Testis (tissue), 3 donors: Measurements from ENCODE around the gene DAND5. TPM values are rescaled to one million over a fixed set of nuclear protein-coding genes. Genes with fewer than 3 reads are reported as not detected.

Experiments used
- DNase-seq: peaks from one replicate; pipeline ENCODE4 v3.0.0-alpha.2; 2019
- H3K27ac ChIP-seq, 2 donors: fragments of 200-600 bp; sonication (generic); one replicate each; pipeline ENCODE4 v1.5.1; 2019
- H3K27me3 ChIP-seq: fragments of 200-600 bp; sonication (generic); one replicate; pipeline ENCODE4 v1.5.1; 2019
- H3K36me3 ChIP-seq: fragments of 200-600 bp; sonication (generic); one replicate; pipeline ENCODE4 v1.5.1; 2017; ENCODE audit warnings: low read depth; ENCODE audit errors: missing control alignments
- H3K4me1 ChIP-seq: fragments of 200-600 bp; sonication (generic); one replicate; pipeline ENCODE4 v1.5.1; 2019
- H3K4me3 ChIP-seq, 2 donors: fragments of 200-600 bp; sonication (generic); one replicate each; pipeline ENCODE4 v1.5.1; 2017 to 2019
- H3K9me3 ChIP-seq: fragments of 200-600 bp; sonication (generic); one replicate; pipeline ENCODE4 v1.5.1; 2017
- POLR2A ChIP-seq: fragments of 450-650 bp; IDR thresholded peaks from one replicate; pipeline ENCODE4 v1.6.1; 2017; ENCODE audit warnings: antibody characterized with exemption, mild to moderate bottlenecking, moderate library complexity
- WGBS, 2 donors: methylation state at CpG; one replicate each; pipeline ENCODE4 v1.1.5; 2018; 5-methylcytosine and 5-hydroxymethylcytosine counted together
- intact Hi-C: fragments of 100-400 bp; cut with DNase I; formaldehyde crosslinking; loops from one replicate; pipeline ENCODE4 v1.15.1; 2023; ENCODE audit warnings: low total_unique reads
- microRNA-seq, 2 donors: library from miRNA; unstranded; fragments of <30 nt; microRNA quantifications; one replicate each; pipeline ENCODE4, GENCODE V29; 2016; ENCODE audit warnings: borderline number of aligned reads in 2 of 2, borderline replicate concordance in 1 of 2
- polyA plus RNA-seq: library from polyadenylated mRNA; stranded (reverse); fragments of 350-450 nt; fragmentation: Illumina TruSeq; extraction: RNeasy Lipid Tissue Mini Kit (QIAGEN cat#74804); gene quantifications from one replicate; pipeline ENCODE4 v1.2.3, GENCODE V29; 2014; ENCODE audit warnings: low read depth, low replicate concordance; ENCODE audit not compliant: insufficient read depth
- small RNA-seq, 2 donors: library from RNA; depleted of rRNA; stranded (forward); fragments of <200 nt; gene quantifications; one replicate each; pipeline ENCODE3, GENCODE V24; 2016
- total RNA-seq, 2 donors: library from RNA; depleted of rRNA; stranded (reverse); fragments of >200 nt; gene quantifications; one replicate each; pipeline ENCODE4 v1.2.3, GENCODE V29; 2016
- TF ChIP-seq, protein P1 (sequence below), 3 experiments: fragments of 450-650 bp in 2 of 3; fragments of 200-600 bp in 1 of 3; sonication (generic) in 1 of 3; IDR thresholded peaks; one replicate each; pipeline ENCODE4 v1.5.1; 2016 to 2019; ENCODE audit warnings: antibody characterized with exemption in 3 of 3, mild to moderate bottlenecking in 2 of 3, moderate library complexity in 1 of 3

The DAND5 gene
- total and polyA plus RNA-seq, 3 donors from 2014 or later, result 0.16 to 2.8 (median 1.4) TPM

GRCh38 chr19:13023656-13024055, 54.3 kb downstream of the DAND5 start:
- peak overlapping the region in 1 of 2 donors; percentile 40 for H3K4me3 ChIP-seq
- no peaks in the 10 kb centered on the region for H3K27me3 ChIP-seq
- H3K27ac ChIP-seq, result peak overlapping the region; percentile 87 to 88
- 13 to 23% methylated on average over 8 of the region's 8 CpGs for WGBS, 2 donors
- no peaks in the 10 kb centered on the region for H3K9me3 ChIP-seq
- intact Hi-C loops, result no loop called here
- H3K4me1 ChIP-seq, result peaks cover 43% of the 10 kb centered on the region
- DNase-seq, result no peak
- H3K36me3 ChIP-seq, result no peaks in the 10 kb centered on the region
- no peak for TF ChIP-seq POLR2A
- TF ChIP-seq, protein P1, sequence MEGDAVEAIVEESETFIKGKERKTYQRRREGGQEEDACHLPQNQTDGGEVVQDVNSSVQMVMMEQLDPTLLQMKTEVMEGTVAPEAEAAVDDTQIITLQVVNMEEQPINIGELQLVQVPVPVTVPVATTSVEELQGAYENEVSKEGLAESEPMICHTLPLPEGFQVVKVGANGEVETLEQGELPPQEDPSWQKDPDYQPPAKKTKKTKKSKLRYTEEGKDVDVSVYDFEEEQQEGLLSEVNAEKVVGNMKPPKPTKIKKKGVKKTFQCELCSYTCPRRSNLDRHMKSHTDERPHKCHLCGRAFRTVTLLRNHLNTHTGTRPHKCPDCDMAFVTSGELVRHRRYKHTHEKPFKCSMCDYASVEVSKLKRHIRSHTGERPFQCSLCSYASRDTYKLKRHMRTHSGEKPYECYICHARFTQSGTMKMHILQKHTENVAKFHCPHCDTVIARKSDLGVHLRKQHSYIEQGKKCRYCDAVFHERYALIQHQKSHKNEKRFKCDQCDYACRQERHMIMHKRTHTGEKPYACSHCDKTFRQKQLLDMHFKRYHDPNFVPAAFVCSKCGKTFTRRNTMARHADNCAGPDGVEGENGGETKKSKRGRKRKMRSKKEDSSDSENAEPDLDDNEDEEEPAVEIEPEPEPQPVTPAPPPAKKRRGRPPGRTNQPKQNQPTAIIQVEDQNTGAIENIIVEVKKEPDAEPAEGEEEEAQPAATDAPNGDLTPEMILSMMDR (IDR thresholded peaks at IDR 0.05), result no peak

Small RNA genes within 50 kb of the gene (microRNA-seq; reads per million reads assigned to microRNA genes)
- gene MIR5695, result 0.69 to 0.70 reads per million in 2 donors
- gene MIR6515, result 0 to 3.5 reads per million in 2 donors

Small RNA genes within 50 kb of the gene (small RNA-seq; reads per million reads assigned to genes)
- gene MIR5695 (0 reads per million in 2 donors), gene MIR6515 (0 reads per million in 2 donors)

Other genes starting within 250 kb of the DAND5 start
- gene TNPO2, start 245.6 kb upstream of the DAND5 start, total RNA-seq, result 100 to 1,000 TPM; 110 to 129 TPM
- gene TNPO2, start 245.6 kb upstream of the DAND5 start, polyA plus RNA-seq, result 103 TPM
- 100 to 1,000 TPM; 244 to 329 TPM for gene TRIR, start 234.9 kb upstream of the DAND5 start, total RNA-seq
- gene TRIR, start 234.9 kb upstream of the DAND5 start, polyA plus RNA-seq, result 158 TPM
- 100 to 1,000 TPM in 1 of 2 donors, 10 to 100 TPM in 1; 89.3 to 109 TPM for gene GET3, start 232.1 kb upstream of the DAND5 start, total RNA-seq
- gene GET3, start 232.1 kb upstream of the DAND5 start, polyA plus RNA-seq, result 134 TPM
- gene BEST2, start 217.8 kb upstream of the DAND5 start, total RNA-seq, result under 1 TPM; 0.50 to 0.87 TPM
- gene BEST2, start 217.8 kb upstream of the DAND5 start, polyA plus RNA-seq, result not detected
- gene HOOK2, start 194.0 kb upstream of the DAND5 start, total RNA-seq, result 10 to 100 TPM; 54.4 to 63.4 TPM
- gene HOOK2, start 194.0 kb upstream of the DAND5 start, polyA plus RNA-seq, result 30.0 TPM
- 100 to 1,000 TPM in 1 of 2 donors, 10 to 100 TPM in 1; 75.9 to 143 TPM for gene JUNB, start 178.1 kb upstream of the DAND5 start, total RNA-seq
- 54.5 TPM for gene JUNB, start 178.1 kb upstream of the DAND5 start, polyA plus RNA-seq
- gene PRDX2, start 167.8 kb upstream of the DAND5 start, total RNA-seq, result 100 to 1,000 TPM in 1 of 2 donors, 10 to 100 TPM in 1; 72.1 to 117 TPM
- gene PRDX2, start 167.8 kb upstream of the DAND5 start, polyA plus RNA-seq, result 87.1 TPM
- gene THSD8, start 167.5 kb upstream of the DAND5 start, total RNA-seq, result 10 to 100 TPM in 1 of 2 donors, 1 to 10 TPM in 1; 3.0 to 14.0 TPM
- 27.9 TPM for gene THSD8, start 167.5 kb upstream of the DAND5 start, polyA plus RNA-seq
- gene RNASEH2A, start 163.0 kb upstream of the DAND5 start, total RNA-seq, result 10 to 100 TPM; 15.7 to 18.6 TPM
- 14.1 TPM for gene RNASEH2A, start 163.0 kb upstream of the DAND5 start, polyA plus RNA-seq
- 1 to 10 TPM; 3.8 to 5.1 TPM for gene RTBDN, start 135.0 kb upstream of the DAND5 start, total RNA-seq
- gene RTBDN, start 135.0 kb upstream of the DAND5 start, polyA plus RNA-seq, result 3.7 TPM
- gene MAST1, start 131.1 kb upstream of the DAND5 start, total RNA-seq, result 1 to 10 TPM; 8.5 to 9.0 TPM
- gene MAST1, start 131.1 kb upstream of the DAND5 start, polyA plus RNA-seq, result 11.7 TPM
- 10 to 100 TPM in 1 of 2 donors, 1 to 10 TPM in 1; 9.0 to 17.4 TPM for gene DNASE2, start 88.1 kb upstream of the DAND5 start, total RNA-seq
- gene DNASE2, start 88.1 kb upstream of the DAND5 start, polyA plus RNA-seq, result 17.7 TPM
- under 1 TPM; 0.24 to 0.31 TPM for gene KLF1, start 82.4 kb upstream of the DAND5 start, total RNA-seq
- not detected for gene KLF1, start 82.4 kb upstream of the DAND5 start, polyA plus RNA-seq
- gene GCDH, start 78.4 kb upstream of the DAND5 start, total RNA-seq, result 10 to 100 TPM; 30.5 to 32.1 TPM
- 11.0 TPM for gene GCDH, start 78.4 kb upstream of the DAND5 start, polyA plus RNA-seq
- gene SYCE2, start 50.3 kb upstream of the DAND5 start, total RNA-seq, result 10 to 100 TPM; 12.3 to 20.4 TPM
- gene SYCE2, start 50.3 kb upstream of the DAND5 start, polyA plus RNA-seq, result 61.1 TPM
- 10 to 100 TPM; 53.8 to 65.3 TPM for gene FARSA, start 35.9 kb upstream of the DAND5 start, total RNA-seq
- gene FARSA, start 35.9 kb upstream of the DAND5 start, polyA plus RNA-seq, result 55.1 TPM
- 100 to 1,000 TPM; 389 to 467 TPM for gene CALR, start 31.0 kb upstream of the DAND5 start, total RNA-seq
- 538 TPM for gene CALR, start 31.0 kb upstream of the DAND5 start, polyA plus RNA-seq
- gene RAD23A, start 23.7 kb upstream of the DAND5 start, total RNA-seq, result 100 to 1,000 TPM; 114 to 136 TPM
- gene RAD23A, start 23.7 kb upstream of the DAND5 start, polyA plus RNA-seq, result 174 TPM
- gene GADD45GIP1, start 12.4 kb upstream of the DAND5 start, total RNA-seq, result 10 to 100 TPM; 32.2 to 39.8 TPM
- gene GADD45GIP1, start 12.4 kb upstream of the DAND5 start, polyA plus RNA-seq, result 21.6 TPM
- gene NFIX, start 25.9 kb downstream of the DAND5 start, total RNA-seq, result 10 to 100 TPM; 51.7 to 62.4 TPM
- 47.4 TPM for gene NFIX, start 25.9 kb downstream of the DAND5 start, polyA plus RNA-seq
- gene LYL1, start 133.3 kb downstream of the DAND5 start, total RNA-seq, result 10 to 100 TPM; 15.9 to 35.8 TPM
- 21.9 TPM for gene LYL1, start 133.3 kb downstream of the DAND5 start, polyA plus RNA-seq
- gene TRMT1, start 147.2 kb downstream of the DAND5 start, total RNA-seq, result 10 to 100 TPM; 44.8 to 50.0 TPM
- 35.9 TPM for gene TRMT1, start 147.2 kb downstream of the DAND5 start, polyA plus RNA-seq
- 100 to 1,000 TPM in 1 of 2 donors, 10 to 100 TPM in 1; 75.9 to 102 TPM for gene NACC1, start 148.7 kb downstream of the DAND5 start, total RNA-seq
- gene NACC1, start 148.7 kb downstream of the DAND5 start, polyA plus RNA-seq, result 38.2 TPM
- 10 to 100 TPM; 27.2 to 37.6 TPM for gene STX10, start 180.8 kb downstream of the DAND5 start, total RNA-seq
- 18.1 TPM for gene STX10, start 180.8 kb downstream of the DAND5 start, polyA plus RNA-seq
- 10 to 100 TPM; 18.1 to 29.4 TPM for gene IER2, start 180.8 kb downstream of the DAND5 start, total RNA-seq
- 23.3 TPM for gene IER2, start 180.8 kb downstream of the DAND5 start, polyA plus RNA-seq